22Rv1 (cell line): Measurements from ENCODE around the gene ARHGAP8.

Experiments used
- H3K27ac ChIP-seq: fragments of 450-650 bp; 2 replicates; pipeline ENCODE4 v1.5.1; 2017
- ZFX ChIP-seq: fragments of 450-650 bp; IDR thresholded peaks from 2 replicates; pipeline ENCODE4 v1.6.1; 2017; ENCODE audit warnings: antibody characterized with exemption, borderline replicate concordance
- TF ChIP-seq, protein P1 (sequence below): fragments of 450-650 bp; IDR thresholded peaks from 2 replicates; pipeline ENCODE4 v1.5.1; 2017; ENCODE audit warnings: mild to moderate bottlenecking

The ARHGAP8 gene

DNA sequence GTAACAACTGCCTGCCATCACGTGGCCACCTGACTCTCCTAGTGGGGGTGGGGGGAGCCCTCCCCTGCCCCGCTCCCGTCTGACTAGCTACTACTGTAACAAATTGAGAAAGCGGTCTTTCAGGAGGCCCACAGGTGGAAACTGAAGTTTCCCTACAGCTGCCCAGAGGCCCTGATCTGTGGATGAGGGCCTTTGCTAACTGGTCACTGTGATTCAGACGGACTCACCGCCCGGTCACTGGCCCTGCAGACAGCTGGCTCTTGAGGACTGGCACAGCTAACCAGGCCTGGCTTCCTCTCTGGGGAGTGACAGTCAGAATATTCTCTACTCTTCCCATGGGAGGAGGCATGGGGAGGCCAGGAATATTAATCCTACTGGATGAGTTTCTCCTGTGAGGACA, 116.8 kb downstream of the ARHGAP8 start:
- no peak overlapping the region for H3K27ac ChIP-seq
- TF ChIP-seq, protein P1, sequence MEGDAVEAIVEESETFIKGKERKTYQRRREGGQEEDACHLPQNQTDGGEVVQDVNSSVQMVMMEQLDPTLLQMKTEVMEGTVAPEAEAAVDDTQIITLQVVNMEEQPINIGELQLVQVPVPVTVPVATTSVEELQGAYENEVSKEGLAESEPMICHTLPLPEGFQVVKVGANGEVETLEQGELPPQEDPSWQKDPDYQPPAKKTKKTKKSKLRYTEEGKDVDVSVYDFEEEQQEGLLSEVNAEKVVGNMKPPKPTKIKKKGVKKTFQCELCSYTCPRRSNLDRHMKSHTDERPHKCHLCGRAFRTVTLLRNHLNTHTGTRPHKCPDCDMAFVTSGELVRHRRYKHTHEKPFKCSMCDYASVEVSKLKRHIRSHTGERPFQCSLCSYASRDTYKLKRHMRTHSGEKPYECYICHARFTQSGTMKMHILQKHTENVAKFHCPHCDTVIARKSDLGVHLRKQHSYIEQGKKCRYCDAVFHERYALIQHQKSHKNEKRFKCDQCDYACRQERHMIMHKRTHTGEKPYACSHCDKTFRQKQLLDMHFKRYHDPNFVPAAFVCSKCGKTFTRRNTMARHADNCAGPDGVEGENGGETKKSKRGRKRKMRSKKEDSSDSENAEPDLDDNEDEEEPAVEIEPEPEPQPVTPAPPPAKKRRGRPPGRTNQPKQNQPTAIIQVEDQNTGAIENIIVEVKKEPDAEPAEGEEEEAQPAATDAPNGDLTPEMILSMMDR, result no peak
- TF ChIP-seq ZFX, result no peak

DNA sequence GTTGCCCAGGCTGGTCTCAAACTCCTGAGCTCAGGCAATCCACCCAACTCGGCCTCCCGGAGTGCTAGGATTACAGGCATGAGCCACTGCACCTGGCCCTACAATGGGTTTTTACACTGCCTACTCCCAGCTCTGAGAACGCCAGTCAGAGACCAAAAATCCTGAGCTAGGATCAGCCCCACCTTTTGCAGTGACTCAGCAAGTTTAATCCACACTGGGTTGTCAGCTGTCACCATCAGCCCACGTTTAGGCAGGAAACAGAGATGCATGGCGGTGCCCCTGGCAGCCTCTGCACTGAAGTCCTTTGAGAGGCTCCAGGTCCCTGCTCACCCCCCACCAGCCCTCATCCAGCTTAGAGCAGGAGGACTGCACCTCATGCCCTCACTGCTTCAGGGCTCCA, 117.6 kb downstream of the ARHGAP8 start:
- H3K27ac ChIP-seq, result no peak overlapping the region

DNA sequence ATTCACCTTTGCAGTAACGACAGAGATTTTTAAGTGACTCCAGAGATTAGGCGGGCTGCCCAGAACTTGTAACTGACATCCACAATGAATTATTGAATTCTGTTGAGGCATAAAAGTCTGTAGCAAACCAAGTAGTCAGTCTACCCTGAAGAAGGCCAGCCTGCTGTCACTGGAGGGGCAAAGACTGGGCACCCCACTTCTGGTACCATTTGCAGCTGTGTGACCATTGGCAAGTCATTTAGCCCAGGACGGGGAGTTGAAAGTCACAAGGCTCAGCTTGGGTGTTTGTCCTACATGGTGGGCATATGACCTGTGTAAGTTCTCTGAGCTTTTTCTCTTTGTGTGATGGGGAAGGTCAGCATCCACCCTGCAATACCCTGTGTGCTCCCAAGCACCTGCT, 119.4 kb downstream of the ARHGAP8 start:
- TF ChIP-seq, protein P1, result no peak
- no peak for TF ChIP-seq ZFX
- H3K27ac ChIP-seq, result no peak overlapping the region

More for the DNA sequence above, 117.6 kb downstream of the ARHGAP8 start:
- no peak for TF ChIP-seq ZFX
- TF ChIP-seq, protein P1, result no peak

DNA sequence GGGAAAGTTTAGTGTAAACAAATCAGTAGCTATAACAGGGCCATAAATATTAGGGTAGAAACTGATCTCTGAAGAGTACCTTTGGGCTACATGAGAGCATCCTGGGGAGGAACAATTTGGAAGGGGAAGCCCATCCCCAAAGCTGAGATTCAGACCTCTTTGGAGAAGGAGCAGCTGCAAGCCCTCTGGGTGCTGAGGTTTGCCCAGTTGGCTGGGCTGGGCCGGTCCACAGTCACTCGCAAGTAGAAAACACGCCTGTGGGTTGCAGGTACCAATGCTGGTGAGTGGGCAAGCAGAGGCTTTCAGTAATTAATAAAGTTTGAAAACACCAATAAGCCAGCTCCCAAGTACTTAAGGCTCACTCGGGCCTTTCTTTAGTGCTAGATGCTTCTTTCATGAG, 124.5 kb downstream of the ARHGAP8 start:
- no peak overlapping the region for H3K27ac ChIP-seq
- TF ChIP-seq, protein P1, result no peak
- TF ChIP-seq ZFX, result no peak

DNA sequence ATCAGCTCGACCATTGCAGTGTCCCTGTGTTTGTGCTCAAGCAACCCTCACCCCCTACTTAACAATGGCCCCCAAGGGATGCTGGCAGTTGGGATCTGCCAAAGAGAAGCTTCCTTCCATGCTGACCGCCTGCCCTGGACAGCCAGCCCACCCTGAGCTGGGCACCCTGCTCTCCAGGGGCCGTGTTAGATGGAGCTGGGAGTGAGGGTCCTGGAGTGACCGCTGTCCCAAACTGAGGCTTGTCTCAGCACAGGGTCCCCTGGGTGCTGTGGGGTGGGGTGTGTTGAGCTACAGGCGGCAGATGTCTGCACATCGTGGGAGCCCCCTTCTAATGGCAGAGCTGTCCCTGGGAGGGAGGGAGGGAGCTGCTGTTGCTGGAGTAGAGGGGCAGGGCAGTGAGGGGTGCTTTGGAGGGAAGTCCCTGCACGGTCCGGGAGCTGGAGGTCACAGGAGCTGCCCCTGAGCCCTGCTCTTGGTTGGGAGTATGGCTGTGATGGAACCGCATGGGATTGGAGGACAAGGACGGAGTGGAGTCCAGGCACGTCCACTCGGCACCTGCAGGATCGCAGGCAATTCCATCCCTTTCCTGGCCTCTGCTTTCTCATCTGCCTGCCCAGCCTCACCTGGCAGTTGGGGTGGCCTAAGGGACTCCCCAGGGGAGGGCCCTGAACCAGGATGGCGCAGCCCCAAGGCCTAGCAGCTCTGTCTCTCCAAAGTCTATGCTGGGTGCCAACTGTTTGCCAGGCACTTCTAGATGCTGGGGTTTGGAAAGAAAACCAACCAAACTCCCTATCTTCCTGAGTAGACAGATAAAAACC, 126.3 kb downstream of the ARHGAP8 start:
- TF ChIP-seq ZFX, result no peak
- TF ChIP-seq, protein P1, result no peak
- no peak overlapping the region for H3K27ac ChIP-seq

DNA sequence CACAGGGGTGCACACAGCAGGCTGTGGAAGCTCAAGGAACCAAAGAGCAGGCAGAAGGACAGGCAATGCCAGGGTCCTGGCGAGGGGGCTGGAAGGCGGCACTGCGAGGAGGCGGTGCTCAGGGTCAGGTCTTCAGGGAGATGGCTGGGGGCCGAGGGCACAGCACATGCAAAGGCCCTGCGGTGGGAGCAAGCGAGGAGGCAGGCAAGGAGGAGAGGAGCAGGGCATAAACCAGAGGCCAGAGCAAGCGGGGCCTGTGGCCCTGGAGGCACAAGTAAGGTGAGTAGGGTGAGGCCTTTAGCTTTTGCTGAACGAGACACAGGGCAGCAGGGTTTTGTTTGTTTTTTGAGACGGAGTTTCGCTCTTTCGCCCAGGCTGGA, 126.9 kb downstream of the ARHGAP8 start:
- TF ChIP-seq, protein P1, result no peak
- TF ChIP-seq ZFX, result no peak

DNA sequence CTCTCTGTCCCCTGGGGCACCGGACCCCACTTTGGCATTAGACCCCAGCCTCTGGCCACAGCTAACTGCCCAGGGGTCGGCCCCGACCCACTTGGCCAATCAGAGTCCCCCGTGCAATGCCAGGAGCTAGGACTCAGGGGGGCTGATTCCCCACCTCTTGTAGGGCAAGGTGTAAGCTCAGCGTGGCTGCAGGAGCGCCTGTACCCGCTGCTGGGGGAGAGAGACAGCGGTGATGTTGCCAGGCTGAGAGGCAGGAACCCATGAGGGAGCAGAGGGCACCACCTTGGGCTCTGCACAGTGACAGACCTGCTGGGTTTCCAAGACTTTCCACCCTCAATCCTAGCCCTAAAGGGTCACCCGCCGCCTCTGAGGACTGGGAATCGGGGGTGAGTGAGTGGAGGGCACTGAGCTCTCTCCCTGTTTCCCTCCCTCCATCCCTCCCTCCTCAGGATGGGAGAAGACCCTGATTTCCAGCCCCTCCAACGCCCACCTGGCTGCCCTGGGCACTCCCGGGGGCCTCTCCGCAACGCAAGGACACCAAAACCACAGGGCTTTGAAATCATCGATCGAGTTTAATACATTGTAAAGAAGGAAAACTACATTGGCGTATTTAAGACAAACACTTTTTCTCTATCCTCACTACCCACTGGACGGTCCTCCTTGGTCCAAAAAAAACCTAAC, 128.4 kb downstream of the ARHGAP8 start:
- TF ChIP-seq ZFX, result no peak
- TF ChIP-seq, protein P1, result no peak
- H3K27ac ChIP-seq, result no peak overlapping the region

More for the DNA sequence above, 126.9 kb downstream of the ARHGAP8 start:
- H3K27ac ChIP-seq, result no peak overlapping the region
